Natural killer cell treated with Interleukin-12 subunit alpha and Interleukin-12 subunit beta and Interleukin-15 and Interleukin-18, amount 100 ng/mL, for 72 hours (primary cell): ENCODE data around the gene TRPM3. TPM values are rescaled to one million over a fixed set of nuclear protein-coding genes. Genes with fewer than 3 reads are reported as not detected.

Experiments used
- ATAC-seq, 2 donors: fragments of 150-1000 bp; cut with Tn5 transposase in 1 of 2; sonication (Bioruptor Pico), chemical (Tn5 transposase) in 1 of 2; 2 replicates each; pipeline ENCODE4 v1.10.0; 2021
- DNase-seq: peaks from one replicate; pipeline ENCODE4 v3.0.0; 2022; ENCODE audit warnings: low spot score
- H3K27ac Mint-ChIP-seq, 2 donors: 1 replicate in 1 of 2; 2 replicates in 1 of 2; pipeline ENCODE4 v1.8.0; 2022; ENCODE audit warnings: mixed read lengths in 2 of 2, mild to moderate bottlenecking in 1 of 2, moderate library complexity in 1 of 2
- H3K27me3 Mint-ChIP-seq, 2 donors: 1 replicate in 1 of 2; 2 replicates in 1 of 2; pipeline ENCODE4 v1.8.0; 2022; ENCODE audit warnings: mixed read lengths in 2 of 2
- H3K36me3 Mint-ChIP-seq: one replicate; pipeline ENCODE4 v1.8.0; 2022; ENCODE audit warnings: mixed read lengths
- H3K4me1 Mint-ChIP-seq, 2 donors: 1 replicate in 1 of 2; 2 replicates in 1 of 2; pipeline ENCODE4 v1.8.0; 2022; ENCODE audit warnings: low read depth in 2 of 2, mixed read lengths in 2 of 2, mild to moderate bottlenecking in 1 of 2
- H3K4me3 Mint-ChIP-seq: one replicate; pipeline ENCODE4 v1.8.0; 2022; ENCODE audit warnings: mixed read lengths
- H3K9me3 Mint-ChIP-seq: 2 replicates; pipeline ENCODE4 v1.8.0; 2022; ENCODE audit warnings: mixed read lengths
- total RNA-seq, 2 donors: library from RNA; stranded (reverse); gene quantifications; one replicate each; pipeline ENCODE4 v1.2.3, GENCODE V29; 2022

The TRPM3 gene
- total RNA-seq, 2 donors from 2014 or later = not detected

GRCh38 chr9:70792796-70793195 lies 328.6 kb downstream of the TRPM3 start:
- Mint-ChIP-seq H3K4me1 (no peaks in the 10 kb centered on the region), H3K27me3 (peaks cover 7% of the 10 kb centered on the region in 2 donors), H3K36me3 (no peaks in the 10 kb centered on the region), H3K9me3 (no peaks in the 10 kb centered on the region), H3K27ac (no peak overlapping the region), H3K4me3 (no peak overlapping the region)
- no peak for DNase-seq
- ATAC-seq = no peak

- H3K36me3 Mint-ChIP-seq = no peaks in the 10 kb centered on the region
- H3K9me3 Mint-ChIP-seq = no peaks in the 10 kb centered on the region
- no peak for DNase-seq
- peaks cover 0 to 2% of the 10 kb centered on the region in 2 donors for H3K27me3 Mint-ChIP-seq
- ATAC-seq = no peak
- H3K4me1 Mint-ChIP-seq = no peaks in the 10 kb centered on the region
- H3K27ac Mint-ChIP-seq = no peak overlapping the region
- no peak overlapping the region for H3K4me3 Mint-ChIP-seq
Measured at GRCh38 chr9:70791936-70792335, 329.5 kb downstream of the TRPM3 start.

- DNase-seq (no peak), ATAC-seq (no peak)
- no peaks in the 10 kb centered on the region for H3K36me3 Mint-ChIP-seq
- H3K27ac Mint-ChIP-seq = no peak overlapping the region
- peaks cover 0 to 2% of the 10 kb centered on the region in 2 donors for H3K27me3 Mint-ChIP-seq
- H3K4me3 Mint-ChIP-seq = no peak overlapping the region
- H3K9me3 Mint-ChIP-seq = no peaks in the 10 kb centered on the region
- H3K4me1 Mint-ChIP-seq = no peaks in the 10 kb centered on the region
Measured at GRCh38 chr9:70789086-70789485, 332.3 kb downstream of the TRPM3 start.

GRCh38 chr9:70784456-70784855 lies 337.0 kb downstream of the TRPM3 start:
- Mint-ChIP-seq H3K36me3 (no peaks in the 10 kb centered on the region), H3K4me1 (no peaks in the 10 kb centered on the region), H3K9me3 (no peaks in the 10 kb centered on the region), H3K4me3 (no peak overlapping the region), H3K27me3 (peaks cover 0 to 3% of the 10 kb centered on the region in 2 donors), H3K27ac (no peak overlapping the region)
- DNase-seq (no peak), ATAC-seq (no peak)

GRCh38 chr9:70778568-70778967 lies 342.9 kb downstream of the TRPM3 start:
- Mint-ChIP-seq H3K36me3 (no peaks in the 10 kb centered on the region), H3K4me3 (no peak overlapping the region), H3K9me3 (no peaks in the 10 kb centered on the region), H3K27ac (no peak overlapping the region), H3K4me1 (no peaks in the 10 kb centered on the region), H3K27me3 (no peaks in the 10 kb centered on the region)
- ATAC-seq (no peak), DNase-seq (no peak)

GRCh38 chr9:70773579-70773978 lies 347.8 kb downstream of the TRPM3 start:
- H3K4me1 Mint-ChIP-seq = no peaks in the 10 kb centered on the region
- H3K27ac Mint-ChIP-seq = no peak overlapping the region
- DNase-seq (no peak), ATAC-seq (no peak)
- H3K36me3 Mint-ChIP-seq = no peaks in the 10 kb centered on the region
- no peaks in the 10 kb centered on the region for H3K27me3 Mint-ChIP-seq
- no peak overlapping the region for H3K4me3 Mint-ChIP-seq
- H3K9me3 Mint-ChIP-seq = no peaks in the 10 kb centered on the region

- no peaks in the 10 kb centered on the region for H3K4me1 Mint-ChIP-seq
- no peaks in the 10 kb centered on the region for H3K27me3 Mint-ChIP-seq
- H3K36me3 Mint-ChIP-seq = no peaks in the 10 kb centered on the region
- no peak overlapping the region for H3K27ac Mint-ChIP-seq
- no peaks in the 10 kb centered on the region for H3K9me3 Mint-ChIP-seq
- no peak for DNase-seq
- H3K4me3 Mint-ChIP-seq = no peak overlapping the region
- no peak for ATAC-seq
Measured at GRCh38 chr9:70772601-70773000, 348.8 kb downstream of the TRPM3 start.

- H3K9me3 Mint-ChIP-seq = no peaks in the 10 kb centered on the region
- no peaks in the 10 kb centered on the region for H3K4me1 Mint-ChIP-seq
- ATAC-seq (no peak), DNase-seq (no peak)
- H3K4me3 Mint-ChIP-seq = no peak overlapping the region
- no peak overlapping the region for H3K27ac Mint-ChIP-seq
- no peaks in the 10 kb centered on the region for H3K36me3 Mint-ChIP-seq
- peaks cover 0 to 8% of the 10 kb centered on the region in 2 donors for H3K27me3 Mint-ChIP-seq
Measured at GRCh38 chr9:70765946-70766345, 355.5 kb downstream of the TRPM3 start.

- peaks cover 0 to 16% of the 10 kb centered on the region in 2 donors for H3K27me3 Mint-ChIP-seq
- no peaks in the 10 kb centered on the region for H3K36me3 Mint-ChIP-seq
- peaks cover 9% of the 10 kb centered on the region for H3K9me3 Mint-ChIP-seq
- H3K4me1 Mint-ChIP-seq = no peaks in the 10 kb centered on the region
- H3K4me3 Mint-ChIP-seq = no peak overlapping the region
- ATAC-seq (no peak), DNase-seq (no peak)
- H3K27ac Mint-ChIP-seq = no peak overlapping the region
Measured at GRCh38 chr9:70761139-70761670, 360.2 kb downstream of the TRPM3 start.

- no peaks in the 10 kb centered on the region for H3K36me3 Mint-ChIP-seq
- no peak overlapping the region for H3K4me3 Mint-ChIP-seq
- peaks cover 0 to 22% of the 10 kb centered on the region in 2 donors for H3K27me3 Mint-ChIP-seq
- no peaks in the 10 kb centered on the region for H3K4me1 Mint-ChIP-seq
- DNase-seq (no peak), ATAC-seq (no peak)
- no peak overlapping the region for H3K27ac Mint-ChIP-seq
- H3K9me3 Mint-ChIP-seq = peaks cover 12% of the 10 kb centered on the region
Measured at GRCh38 chr9:70760228-70760627, 361.2 kb downstream of the TRPM3 start.

GRCh38 chr9:70753311-70753710 lies 368.1 kb downstream of the TRPM3 start:
- Mint-ChIP-seq H3K9me3 (peaks cover 12% of the 10 kb centered on the region), H3K27ac (no peak overlapping the region), H3K27me3 (peaks cover 11 to 21% of the 10 kb centered on the region in 2 donors), H3K4me1 (no peaks in the 10 kb centered on the region), H3K4me3 (no peak overlapping the region), H3K36me3 (no peaks in the 10 kb centered on the region)
- ATAC-seq (no peak), DNase-seq (no peak)

GRCh38 chr9:70749066-70749465 lies 372.4 kb downstream of the TRPM3 start:
- no peaks in the 10 kb centered on the region for H3K4me1 Mint-ChIP-seq
- H3K9me3 Mint-ChIP-seq = no peaks in the 10 kb centered on the region
- H3K4me3 Mint-ChIP-seq = no peak overlapping the region

GRCh38 chr9:70747261-70747718 lies 374.1 kb downstream of the TRPM3 start:
- no peak for DNase-seq
- Mint-ChIP-seq H3K27ac (no peak overlapping the region), H3K4me3 (no peak overlapping the region), H3K36me3 (no peaks in the 10 kb centered on the region), H3K27me3 (peaks cover 6 to 7% of the 10 kb centered on the region in 2 donors), H3K9me3 (no peaks in the 10 kb centered on the region), H3K4me1 (no peaks in the 10 kb centered on the region)
- ATAC-seq = no peak

More at GRCh38 chr9:70749066-70749465, 372.4 kb downstream of the TRPM3 start:
- DNase-seq (no peak), ATAC-seq (no peak)
- no peak overlapping the region for H3K27ac Mint-ChIP-seq
- H3K36me3 Mint-ChIP-seq = no peaks in the 10 kb centered on the region
- H3K27me3 Mint-ChIP-seq = peaks cover 7 to 11% of the 10 kb centered on the region in 2 donors

- H3K4me3 Mint-ChIP-seq = no peak overlapping the region
- H3K27ac Mint-ChIP-seq = no peak overlapping the region
- ATAC-seq = no peak
- H3K9me3 Mint-ChIP-seq = no peaks in the 10 kb centered on the region
- H3K27me3 Mint-ChIP-seq = peaks cover 6 to 7% of the 10 kb centered on the region in 2 donors
- H3K4me1 Mint-ChIP-seq = no peaks in the 10 kb centered on the region
- no peaks in the 10 kb centered on the region for H3K36me3 Mint-ChIP-seq
- no peak for DNase-seq
Measured at GRCh38 chr9:70746760-70747159, 374.7 kb downstream of the TRPM3 start.

- Mint-ChIP-seq H3K4me1 (no peaks in the 10 kb centered on the region), H3K36me3 (no peaks in the 10 kb centered on the region), H3K4me3 (no peak overlapping the region), H3K27ac (no peak overlapping the region), H3K27me3 (peaks cover 2 to 7% of the 10 kb centered on the region in 2 donors), H3K9me3 (no peaks in the 10 kb centered on the region)
- ATAC-seq (no peak), DNase-seq (no peak)
Measured at GRCh38 chr9:70746316-70746715, 375.1 kb downstream of the TRPM3 start.
